Keratinocyte (primary cell): ENCODE measurements around the gene TNNT1. TPM values are rescaled to one million over a fixed set of nuclear protein-coding genes. Genes with fewer than 3 reads are reported as not detected.

Experiments
- DNase-seq: peaks from one replicate; pipeline ENCODE4 v3.0.0-alpha.2; 2011; ENCODE audit warnings: low read depth, missing footprints, low spot score
- FAIRE-seq: peaks from 2 replicates; lab custom pipeline; 2011; peaks lifted over from hg19 to GRCh38; lab: Jason Lieb, UNC
- H2AFZ ChIP-seq: 2 replicates; pipeline ENCODE4 v1.6.0; 2012; ENCODE audit warnings: low read length, control low read depth, inconsistent platforms; ENCODE audit not compliant: control insufficient read depth
- H3K27ac ChIP-seq: 2 replicates; pipeline ENCODE4 v1.5.1; 2011; ENCODE audit warnings: low read length; ENCODE audit not compliant: control insufficient read depth, insufficient read depth
- H3K27me3 ChIP-seq: 3 replicates; pipeline ENCODE4 v1.6.0; 2011; ENCODE audit warnings: low read length; ENCODE audit not compliant: control insufficient read depth, insufficient read depth; ENCODE audit errors: extremely low read depth
- H3K36me3 ChIP-seq, 2 experiments: 2 replicates in 1 of 2; 3 replicates in 1 of 2; pipeline ENCODE4 v1.5.1; 2011; ENCODE audit warnings: low read length in 2 of 2, mild to moderate bottlenecking in 1 of 2; ENCODE audit not compliant: control insufficient read depth in 2 of 2, insufficient read depth in 2 of 2; ENCODE audit errors: extremely low read depth in 1 of 2
- H3K4me1 ChIP-seq: 3 replicates; pipeline ENCODE4 v1.5.1; 2011; ENCODE audit warnings: low read length; ENCODE audit not compliant: control insufficient read depth, insufficient read depth; ENCODE audit errors: extremely low read depth
- H3K4me2 ChIP-seq: 3 replicates; pipeline ENCODE4 v1.6.0; 2011; ENCODE audit warnings: low read depth, low read length; ENCODE audit not compliant: control insufficient read depth, insufficient read depth; ENCODE audit errors: extremely low read depth
- H3K4me3 ChIP-seq, 3 experiments: fragments of 200-600 bp in 1 of 3; sonication (generic) in 1 of 3; 2 replicates in 2 of 3; 3 replicates in 1 of 3; pipeline ENCODE4 v1.5.1; 2011 to 2016; ENCODE audit warnings: low read length in 3 of 3, mild to moderate bottlenecking in 3 of 3, control low read depth in 2 of 3, inconsistent platforms in 1 of 3, low read depth in 1 of 3, mixed read lengths in 1 of 3, mixed run types in 1 of 3, moderate library complexity in 1 of 3; ENCODE audit not compliant: control insufficient read depth in 2 of 3, insufficient read depth in 2 of 3; ENCODE audit errors: extremely low read depth in 1 of 3
- H3K79me2 ChIP-seq: 2 replicates; pipeline ENCODE4 v1.6.0; 2012; ENCODE audit warnings: low read length; ENCODE audit not compliant: control insufficient read depth, insufficient read depth
- H3K9ac ChIP-seq: 3 replicates; pipeline ENCODE4 v1.6.0; 2011; ENCODE audit warnings: low read length; ENCODE audit not compliant: control insufficient read depth, insufficient read depth; ENCODE audit errors: extremely low read depth
- H3K9me1 ChIP-seq: 3 replicates; pipeline ENCODE4 v1.6.0; 2011; ENCODE audit warnings: low read length; ENCODE audit not compliant: control insufficient read depth, insufficient read depth; ENCODE audit errors: extremely low read depth
- H3K9me3 ChIP-seq: 2 replicates; pipeline ENCODE4 v1.5.1; 2012; ENCODE audit warnings: low read depth, low read length; ENCODE audit not compliant: control insufficient read depth
- H4K20me1 ChIP-seq: 3 replicates; pipeline ENCODE4 v1.6.0; 2011; ENCODE audit warnings: low read length; ENCODE audit not compliant: control insufficient read depth, insufficient read depth; ENCODE audit errors: extremely low read depth
- CTCF ChIP-seq, 3 experiments: IDR thresholded peaks in 1 of 3; conservative IDR thresholded peaks in 1 of 3; optimal IDR thresholded peaks in 1 of 3; 2 replicates in 2 of 3; 3 replicates in 1 of 3; pipeline versions ENCODE3 to v1.5.1; 2011; ENCODE audit warnings: low read length in 3 of 3, mild to moderate bottlenecking in 3 of 3, moderate library complexity in 2 of 3, control low read depth in 1 of 3, inconsistent platforms in 1 of 3; ENCODE audit not compliant: insufficient read depth in 2 of 3; ENCODE audit errors: extremely low read depth in 1 of 3
- EZH2 ChIP-seq: IDR thresholded peaks from one replicate; pipeline ENCODE4 v1.6.1; 2012; ENCODE audit warnings: inconsistent platforms, mild to moderate bottlenecking, low read length, moderate library complexity
- dilution Hi-C: fragments of 300-500 bp; cut with MboI; formaldehyde crosslinking; loops from one replicate; pipeline ENCODE4 v1.7.0; 2020; ENCODE audit warnings: low sequenced_read_pairs; ENCODE audit not compliant: extremely low pct_ligation_motif_present
- polyA plus RNA-seq, 5 experiments: library from polyadenylated mRNA; depleted of rRNA in 3 of 5; stranded (reverse) in 3 of 5; stranded (forward) in 1 of 5; unstranded in 1 of 5; fragments of >200 nt; gene quantifications; 1 replicate in 1 of 5; 2 replicates in 3 of 5; 3 replicates in 1 of 5; pipeline versions ENCODE4 v1.2.1 to v1.2.3, GENCODE V29; 2011 to 2012; ENCODE audit warnings: missing spikeins in 2 of 5, low read depth in 1 of 5, low replicate concordance in 1 of 5

Gene TNNT1
- polyA plus RNA-seq, 1 donor (not counting 4 experiments of a cell fraction or from before 2014, with no cell fraction given): 99.6 TPM

- Histone ChIP-seq H3K27ac (peak overlapping the region; percentile 89), H3K4me2 (peak overlapping the region; percentile 33), H3K4me1 (peaks cover 8% of the 10 kb centered on the region), H4K20me1 (no peaks in the 10 kb centered on the region), H3K9me1 (no peaks in the 10 kb centered on the region), H3K9me3 (no peaks in the 10 kb centered on the region), H2AFZ (no peak overlapping the region), H3K4me3 (peak overlapping the region in 1 of 3 experiments; percentile 16), H3K9ac (peak overlapping the region; percentile 54), H3K36me3 (no peaks in the 10 kb centered on the region), H3K27me3 (no peaks in the 10 kb centered on the region), H3K79me2 (no peaks in the 10 kb centered on the region)
- no peak for TF ChIP-seq CTCF (optimal IDR thresholded peaks at IDR 0.05 in 1 of 3, IDR thresholded peaks at IDR 0.05 in 1 of 3, conservative IDR thresholded peaks at IDR 0.05 in 1 of 3; ENCODE audit: extremely low read depth in 1 of 3, insufficient read depth in 2 of 3, low read length in 3 of 3)
- TF ChIP-seq EZH2: no peak
- DNase-seq (no peak), FAIRE-seq (no peak)
- dilution Hi-C loops: no loop called here
These were observed 39.6 kb upstream of the TNNT1 start for GRCh38 chr19:55188625-55189024.

- FAIRE-seq (no peak), DNase-seq (no peak)
- Histone ChIP-seq H3K4me3 (no peak overlapping the region), H3K36me3 (no peaks in the 10 kb centered on the region), H3K9me3 (no peaks in the 10 kb centered on the region), H3K9ac (no peak overlapping the region), H3K27ac (no peak overlapping the region), H4K20me1 (no peaks in the 10 kb centered on the region), H2AFZ (no peak overlapping the region), H3K4me2 (no peak overlapping the region), H3K4me1 (peaks cover 8% of the 10 kb centered on the region), H3K9me1 (no peaks in the 10 kb centered on the region), H3K27me3 (peaks cover 5% of the 10 kb centered on the region), H3K79me2 (no peaks in the 10 kb centered on the region)
- TF ChIP-seq EZH2 (no peak), CTCF (optimal IDR thresholded peaks at IDR 0.05 in 1 of 3, IDR thresholded peaks at IDR 0.05 in 1 of 3, conservative IDR thresholded peaks at IDR 0.05 in 1 of 3; ENCODE audit: extremely low read depth in 1 of 3, insufficient read depth in 2 of 3, low read length in 3 of 3) (no peak)
- dilution Hi-C loops: no loop called here
These were observed 37.1 kb upstream of the TNNT1 start for GRCh38 chr19:55186080-55186479.
